ENCODE measurements around the gene CNTFR.

GRCh38 chr9:34570809-34571480 is 18.6 kb downstream of the CNTFR start:
- TF ChIP-seq EZH2 (IDR thresholded peaks at IDR 0.05; ENCODE audit: low read depth, unreplicated experiment) (no peak), CTCF (conservative IDR thresholded peaks at IDR 0.05; ENCODE audit: low read depth in 2 of 2) (no peak), POLR2AphosphoS5 (IDR thresholded peaks at IDR 0.05; ENCODE audit: low read depth) (no peak), CREB1 (CRISPR knock-in tag; IDR thresholded peaks at IDR 0.05; ENCODE audit: low read depth) (no peak), STAT1 (IDR thresholded peaks at IDR 0.05; ENCODE audit: unreplicated experiment) (no peak), ZNF114 (CRISPR knock-in tag; IDR thresholded peaks at IDR 0.05) (no peak), REST (IDR thresholded peaks at IDR 0.05; ENCODE audit: unreplicated experiment) (no peak), ZNF331 (CRISPR knock-in tag; IDR thresholded peaks at IDR 0.05; ENCODE audit: low read depth) (no peak), NANOG (IDR thresholded peaks at IDR 0.05; ENCODE audit: borderline replicate concordance) (no peak), EZH2phosphoT487 (IDR thresholded peaks at IDR 0.05; ENCODE audit: unreplicated experiment) (no peak), ZNF462 (CRISPR knock-in tag; IDR thresholded peaks at IDR 0.05) (no peak)

Measured in GM23338 (cell line).